ENCODE measurements around the gene WSB1.
"Not testable (repeated sequence)": the region's sequence is repeated elsewhere in the genome, so short reads cannot be mapped to it uniquely, and the experiment has no call there.

WSB1 gene

DNA sequence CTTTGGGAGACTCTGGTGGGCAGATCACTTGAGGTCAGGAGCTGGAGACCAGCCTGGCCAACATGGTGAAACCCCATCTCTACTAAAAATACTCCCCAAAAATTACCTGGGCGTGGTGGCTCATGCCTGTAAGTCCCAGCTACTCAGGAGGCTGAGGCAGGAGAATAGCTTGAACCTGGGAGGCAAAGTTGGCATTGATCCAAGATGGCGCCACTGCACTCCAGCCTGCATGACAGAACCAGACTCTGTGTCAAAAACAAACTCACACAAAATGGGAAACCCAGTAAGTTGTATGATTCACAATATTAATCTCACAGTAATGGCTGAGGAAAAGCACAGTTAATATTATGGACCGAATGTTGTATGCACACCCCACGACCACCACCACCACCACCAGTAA, 24.3 kb downstream of the WSB1 start:
- no peak for DNase-seq

DNA sequence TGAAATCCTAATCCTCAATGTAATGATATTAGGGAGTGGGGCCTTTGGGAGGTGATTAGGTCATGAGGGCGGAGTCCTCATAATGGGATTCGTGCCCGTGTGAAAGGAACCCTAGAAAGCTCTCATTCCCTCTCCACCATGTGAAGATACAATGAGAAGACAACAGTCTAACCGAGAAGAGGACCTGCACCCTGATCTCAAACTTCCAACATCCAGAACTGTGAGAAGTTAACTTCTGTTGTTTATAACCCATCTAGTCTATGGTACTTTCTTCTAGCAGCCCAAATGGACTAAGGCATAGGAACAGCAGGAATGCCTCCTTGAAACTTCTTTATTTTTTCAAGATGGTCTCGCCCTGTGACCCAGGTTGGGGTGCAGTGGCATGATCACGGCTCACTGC, 24.7 kb downstream of the WSB1 start:
- DNase-seq, result no peak

DNA sequence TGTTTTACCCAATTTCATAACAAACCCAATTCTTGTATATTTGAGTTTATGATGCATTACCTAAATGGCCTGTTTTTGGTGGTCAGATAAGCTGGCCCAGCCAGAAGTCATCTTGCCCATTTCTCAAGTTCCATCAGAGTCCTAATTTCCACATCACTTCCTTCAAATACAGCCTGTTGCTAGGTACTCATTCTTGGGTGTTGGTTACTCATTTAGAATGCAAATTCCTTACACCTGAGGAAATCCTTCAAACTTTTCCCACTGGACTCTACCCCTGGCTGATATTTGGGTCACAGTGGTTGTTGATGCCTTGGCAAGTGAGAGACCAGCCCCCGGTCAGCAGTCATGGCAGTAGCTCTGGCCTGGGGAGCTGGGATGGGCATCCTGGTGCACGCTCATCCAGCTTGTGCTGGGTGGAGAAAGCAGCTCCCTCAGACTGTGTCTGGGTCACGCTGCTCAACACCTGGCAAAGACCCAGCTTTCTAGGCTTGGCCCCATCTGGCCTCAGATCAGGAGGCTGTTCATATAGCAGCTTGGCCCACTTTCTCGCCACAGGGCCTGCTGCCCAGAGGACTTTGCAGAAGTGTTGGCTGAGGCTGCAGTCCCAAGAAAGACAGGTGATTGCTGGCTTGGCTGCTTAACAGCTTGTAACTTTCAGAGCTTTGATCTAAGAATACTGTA, 25.8 kb downstream of the WSB1 start:
- DNase-seq, result no peak

DNA sequence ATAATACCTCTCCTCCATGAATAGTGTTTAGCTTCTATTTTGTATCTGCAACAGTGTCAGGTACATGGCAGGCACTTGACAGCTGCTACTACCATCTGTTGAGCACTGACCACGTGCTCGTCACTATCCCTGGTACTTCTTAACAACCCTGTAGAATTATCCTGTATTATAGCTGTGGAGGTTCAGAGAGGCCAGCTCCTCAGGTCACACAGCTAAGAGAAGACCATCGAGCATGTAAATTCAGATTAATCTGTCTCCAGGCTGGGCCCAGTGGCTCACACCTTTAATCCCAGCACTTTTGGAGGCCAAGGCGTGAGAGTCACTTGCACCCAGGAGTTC, 26.3 kb downstream of the WSB1 start:
- DNase-seq, result no peak

DNA sequence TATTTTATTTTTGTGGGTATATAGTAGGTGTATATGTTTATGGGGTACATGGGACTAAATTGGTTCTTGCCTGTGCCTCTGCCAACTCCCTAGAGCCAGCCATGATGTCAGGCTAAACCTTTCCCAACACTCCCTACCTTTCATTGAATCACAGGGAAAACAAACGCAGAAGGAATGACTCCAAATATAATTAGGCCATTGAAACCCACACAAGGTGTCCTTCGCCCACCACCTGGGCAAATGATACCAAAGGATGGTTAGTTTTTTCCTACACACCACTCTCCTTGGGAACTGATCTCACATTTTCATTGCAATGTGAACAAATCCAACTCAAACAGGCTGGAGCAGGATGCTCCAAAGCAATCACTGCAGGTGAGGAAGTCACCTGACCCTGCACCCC, 27.5 kb downstream of the WSB1 start:
- DNase-seq, result no peak

DNA sequence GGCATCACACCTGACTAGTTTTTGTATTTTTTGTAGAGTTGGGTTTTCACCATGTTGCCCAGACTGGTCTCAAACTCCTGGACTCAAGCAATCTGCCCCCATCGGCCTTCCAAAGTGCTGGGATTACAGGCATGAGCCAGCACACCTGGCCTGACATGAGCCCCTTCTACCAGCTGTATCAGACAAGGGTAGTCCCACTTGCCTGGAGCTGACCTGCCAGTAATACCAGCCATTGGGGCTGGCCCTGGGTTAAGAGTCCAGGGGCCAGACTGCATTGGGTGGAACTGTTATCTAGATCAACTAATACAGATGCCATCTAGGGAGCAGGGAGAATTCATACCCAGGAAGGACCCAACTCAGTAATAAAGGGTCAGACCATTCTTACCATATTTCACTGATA, 28.1 kb downstream of the WSB1 start:
- no peak for DNase-seq

DNA sequence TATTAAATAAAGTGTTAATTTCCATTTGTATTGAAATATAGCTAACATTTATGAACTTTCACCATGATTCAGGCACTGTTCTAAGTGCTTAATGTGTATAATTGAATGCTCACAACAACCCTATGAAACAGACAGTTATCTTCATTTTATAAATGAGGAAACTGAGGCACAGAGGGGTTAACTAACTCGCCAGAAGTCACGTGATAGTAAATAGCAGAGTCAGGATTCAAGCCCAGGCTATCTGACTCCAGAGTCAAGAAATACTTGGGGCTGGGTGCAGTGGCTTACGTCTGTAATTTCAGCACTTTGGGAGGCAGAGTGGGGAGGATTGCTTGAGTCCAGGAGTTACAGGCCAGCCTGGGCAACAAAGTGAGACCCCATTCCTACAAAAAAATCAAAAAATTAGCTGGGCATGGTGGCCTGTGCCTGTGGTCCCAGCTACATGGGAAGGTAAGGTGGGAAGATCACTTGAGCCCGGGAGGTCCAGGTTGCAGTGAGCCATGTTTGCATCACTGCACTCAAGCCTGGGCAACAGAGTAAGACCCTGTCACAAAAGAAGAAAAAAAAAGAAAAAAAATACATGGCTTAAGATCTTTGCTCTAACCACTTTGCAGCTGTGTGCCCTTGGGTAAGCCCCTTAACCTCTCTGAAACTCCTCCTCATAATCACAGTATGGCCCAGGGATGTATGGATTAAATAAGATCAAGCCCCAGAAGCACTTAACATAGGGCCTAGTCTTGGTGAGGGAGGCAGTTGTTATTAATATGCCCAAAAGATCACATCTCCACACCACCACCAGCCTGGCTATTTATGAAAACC, 29.0 kb downstream of the WSB1 start:
- DNase-seq, result no peak

DNA sequence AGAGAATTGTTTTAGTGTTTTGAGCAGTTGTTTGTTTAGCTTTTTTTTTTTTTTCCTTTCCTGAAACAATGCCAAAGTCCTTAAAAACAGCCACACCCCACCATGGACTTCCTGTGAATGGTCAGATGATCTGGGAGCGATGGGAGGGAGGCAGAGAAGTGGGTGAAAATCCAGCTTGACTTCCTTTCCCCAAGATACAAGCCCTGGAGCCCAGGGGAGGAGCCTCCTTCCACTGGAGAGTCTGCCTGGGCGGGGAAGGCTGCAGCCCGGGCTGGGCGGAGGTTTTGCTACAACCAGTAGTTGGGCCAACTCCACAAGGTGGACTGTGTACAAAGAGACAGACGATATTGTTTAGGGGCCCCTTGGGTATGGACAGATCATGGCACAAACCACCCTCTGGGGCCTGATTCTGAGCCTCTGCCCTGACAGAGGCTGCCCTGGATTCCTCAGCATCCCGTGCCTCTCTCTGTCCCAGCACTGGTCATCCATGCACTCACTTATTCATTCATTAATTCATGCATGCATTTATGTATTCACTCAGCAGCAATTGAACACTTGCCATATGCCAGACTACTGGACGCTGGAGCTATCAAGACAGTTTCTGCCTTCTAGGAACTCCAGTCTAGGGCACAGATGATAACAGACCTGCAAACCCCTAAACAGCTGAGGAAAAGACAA, 29.8 kb downstream of the WSB1 start:
- no peak for DNase-seq

DNA sequence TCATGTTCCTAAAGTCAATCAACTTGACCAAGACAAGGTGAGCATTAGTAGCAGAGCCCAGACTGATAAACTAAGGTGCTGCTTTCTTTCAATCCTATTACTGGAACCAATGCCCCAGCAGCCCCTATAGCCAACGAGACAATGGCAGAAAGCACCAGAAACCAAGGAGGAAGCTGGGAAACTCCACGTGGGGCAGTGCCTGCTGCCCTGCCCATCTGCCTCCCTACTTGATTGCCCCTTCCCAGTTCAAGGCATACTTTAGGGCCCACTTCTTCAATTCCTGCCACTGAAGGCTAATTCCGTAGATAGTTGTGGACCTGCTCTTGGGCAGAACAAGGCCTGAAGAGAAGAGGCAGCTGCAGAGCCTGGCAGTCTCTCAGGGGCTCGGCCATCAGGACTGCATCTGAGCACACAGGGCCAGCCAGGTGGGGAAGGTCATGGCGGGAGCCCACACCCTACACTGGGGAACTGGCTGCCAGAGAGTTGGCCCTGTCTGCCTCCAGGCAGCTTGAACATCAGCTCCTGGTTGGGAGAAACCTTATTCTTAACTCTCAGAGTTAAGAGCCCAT, 30.9 kb downstream of the WSB1 start:
- DNase-seq, result no peak

DNA sequence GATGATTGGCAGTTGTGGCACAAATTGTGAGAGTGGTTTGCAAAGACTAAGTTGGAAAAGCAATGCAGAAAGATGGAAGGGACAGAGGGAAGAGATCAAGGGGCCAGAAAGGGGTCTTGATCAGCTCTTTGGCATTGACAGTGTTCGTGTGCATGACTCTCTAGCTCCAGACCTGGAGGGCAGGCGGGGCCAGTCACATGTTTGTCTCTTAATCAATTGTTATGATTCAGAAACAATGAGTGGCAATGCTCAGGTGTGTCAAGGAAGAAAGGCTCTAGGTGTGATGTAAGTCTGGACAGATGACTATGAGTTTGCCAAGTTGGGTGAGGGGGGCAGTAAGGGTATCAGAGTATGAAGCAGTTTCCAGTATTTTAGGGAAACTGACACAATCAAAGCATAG, 32.1 kb downstream of the WSB1 start:
- no peak for DNase-seq

DNA sequence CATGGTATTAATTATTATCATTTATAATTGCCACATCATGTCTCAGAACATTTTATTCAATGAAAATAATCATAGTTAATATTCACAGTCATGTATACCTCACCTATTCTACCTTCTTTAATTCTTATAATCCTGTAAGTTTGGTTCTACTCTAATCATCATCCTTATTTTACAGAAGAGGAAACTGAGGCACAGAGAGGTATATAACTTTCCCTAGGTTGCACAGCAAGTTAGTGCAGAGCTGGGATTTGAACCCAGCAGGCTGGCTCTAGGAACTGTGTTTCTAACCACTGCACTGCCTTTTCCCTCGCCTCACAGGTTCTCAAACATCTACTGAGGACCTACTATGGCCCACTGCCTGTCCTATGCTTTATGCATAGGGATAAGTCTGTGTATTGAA, 32.7 kb downstream of the WSB1 start:
- no peak for DNase-seq

DNA sequence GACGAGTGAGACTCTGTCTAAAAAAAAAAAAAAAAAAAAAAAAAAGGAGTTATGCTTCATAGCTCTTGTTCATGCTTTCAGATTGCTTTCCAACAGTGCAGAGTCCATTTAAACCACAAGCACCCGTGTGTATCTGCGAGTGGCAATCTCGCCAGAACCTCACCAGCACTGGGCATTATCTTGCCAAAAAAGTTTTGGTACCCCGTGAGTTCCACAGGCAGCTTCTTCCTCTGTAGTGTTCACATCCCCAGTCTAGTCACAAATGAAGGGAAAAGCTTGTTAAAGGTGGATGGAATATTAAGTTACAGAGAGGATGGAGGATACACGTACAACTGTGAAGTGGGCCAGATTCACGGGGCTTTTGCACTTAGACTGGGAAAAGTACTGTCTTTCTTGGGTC, 33.5 kb downstream of the WSB1 start:
- DNase-seq, result no peak

DNA sequence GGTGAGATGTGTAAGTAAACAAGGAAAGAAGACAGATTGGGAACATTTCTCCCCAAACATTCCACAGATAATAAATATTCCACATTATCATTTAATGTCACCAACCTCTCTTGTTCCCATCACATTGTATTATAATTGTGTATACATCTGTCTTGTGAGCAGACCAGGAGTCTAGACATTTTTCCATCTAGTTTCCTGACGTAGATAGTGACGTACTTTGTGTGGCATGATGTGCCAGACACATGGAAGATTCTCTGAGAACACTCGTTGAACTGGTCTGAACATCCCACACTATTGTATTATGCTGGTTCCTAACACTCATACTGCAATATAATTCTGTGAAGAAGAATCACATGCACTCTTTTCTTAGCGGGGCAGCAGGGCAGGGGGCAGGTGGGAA, 34.0 kb downstream of the WSB1 start:
- DNase-seq, result no peak

DNA sequence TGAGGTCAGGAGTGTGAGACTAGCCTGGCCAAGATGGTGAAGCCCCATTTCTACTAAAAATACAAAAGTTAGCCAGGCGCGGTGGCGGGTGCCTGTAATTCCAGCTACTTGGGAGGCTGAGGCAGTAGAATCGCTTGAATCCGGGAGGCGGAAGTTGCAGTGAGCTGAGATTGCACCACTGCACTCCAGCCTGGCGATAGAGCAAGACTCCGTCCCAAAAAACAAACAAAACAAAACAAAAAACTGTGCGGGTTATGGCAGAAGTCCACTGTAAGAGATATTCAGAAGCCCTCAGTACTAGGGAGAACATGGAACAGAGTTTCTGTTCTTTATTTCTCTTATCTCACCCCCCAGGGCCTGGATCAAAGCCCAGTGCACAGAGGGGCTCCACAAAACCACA, 34.8 kb downstream of the WSB1 start:
- DNase-seq, result not testable (repeated sequence)

DNA sequence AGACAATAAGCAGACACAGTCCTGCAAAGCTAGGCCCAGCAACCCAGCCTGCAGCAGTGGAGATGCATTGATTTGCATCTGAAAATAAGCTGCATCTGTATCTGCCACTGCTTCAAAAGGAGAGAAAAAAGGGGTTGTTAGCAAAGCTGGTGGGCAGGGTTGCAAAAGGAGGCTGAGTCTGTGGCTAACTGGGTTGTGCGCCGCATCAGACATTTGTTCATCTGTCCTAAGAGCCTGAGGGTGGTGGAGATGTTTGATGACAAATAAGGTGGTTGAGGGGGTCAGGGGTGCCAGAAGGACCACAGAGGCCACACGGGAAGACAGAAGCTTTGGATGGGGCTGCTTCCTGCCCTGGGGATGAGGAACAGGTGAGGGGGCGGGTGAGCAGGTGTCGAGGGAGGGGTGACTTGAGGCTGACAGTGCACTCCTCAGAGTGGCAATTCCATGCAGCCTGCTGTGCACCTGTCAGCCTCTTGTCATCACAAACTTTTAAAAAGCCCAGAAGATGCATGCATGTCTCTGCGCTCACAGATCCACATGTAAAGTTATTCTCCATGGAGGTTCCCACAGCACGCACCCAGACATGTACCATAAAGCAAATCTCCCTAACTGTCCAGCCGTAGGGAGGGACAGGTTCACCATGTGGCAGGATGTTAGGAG, 35.4 kb downstream of the WSB1 start:
- no peak for DNase-seq

DNA sequence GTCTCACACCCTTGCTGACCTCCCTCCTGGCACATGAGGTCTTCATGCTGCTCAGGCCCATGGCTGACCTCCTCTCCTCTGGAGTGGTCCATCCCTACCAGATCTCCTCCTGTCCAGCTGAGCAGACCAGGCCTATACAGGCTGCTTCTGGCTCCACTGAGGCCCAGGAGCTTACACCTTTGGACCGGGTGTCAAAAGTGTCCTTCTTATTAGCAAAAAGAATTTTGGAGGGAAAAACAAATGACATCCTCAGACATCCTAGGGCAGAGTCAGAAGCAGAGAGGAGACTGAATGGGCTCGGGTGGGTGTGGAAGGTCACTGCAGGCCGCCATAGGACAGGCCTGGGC, 38.1 kb downstream of the WSB1 start:
- no peak for DNase-seq

DNA sequence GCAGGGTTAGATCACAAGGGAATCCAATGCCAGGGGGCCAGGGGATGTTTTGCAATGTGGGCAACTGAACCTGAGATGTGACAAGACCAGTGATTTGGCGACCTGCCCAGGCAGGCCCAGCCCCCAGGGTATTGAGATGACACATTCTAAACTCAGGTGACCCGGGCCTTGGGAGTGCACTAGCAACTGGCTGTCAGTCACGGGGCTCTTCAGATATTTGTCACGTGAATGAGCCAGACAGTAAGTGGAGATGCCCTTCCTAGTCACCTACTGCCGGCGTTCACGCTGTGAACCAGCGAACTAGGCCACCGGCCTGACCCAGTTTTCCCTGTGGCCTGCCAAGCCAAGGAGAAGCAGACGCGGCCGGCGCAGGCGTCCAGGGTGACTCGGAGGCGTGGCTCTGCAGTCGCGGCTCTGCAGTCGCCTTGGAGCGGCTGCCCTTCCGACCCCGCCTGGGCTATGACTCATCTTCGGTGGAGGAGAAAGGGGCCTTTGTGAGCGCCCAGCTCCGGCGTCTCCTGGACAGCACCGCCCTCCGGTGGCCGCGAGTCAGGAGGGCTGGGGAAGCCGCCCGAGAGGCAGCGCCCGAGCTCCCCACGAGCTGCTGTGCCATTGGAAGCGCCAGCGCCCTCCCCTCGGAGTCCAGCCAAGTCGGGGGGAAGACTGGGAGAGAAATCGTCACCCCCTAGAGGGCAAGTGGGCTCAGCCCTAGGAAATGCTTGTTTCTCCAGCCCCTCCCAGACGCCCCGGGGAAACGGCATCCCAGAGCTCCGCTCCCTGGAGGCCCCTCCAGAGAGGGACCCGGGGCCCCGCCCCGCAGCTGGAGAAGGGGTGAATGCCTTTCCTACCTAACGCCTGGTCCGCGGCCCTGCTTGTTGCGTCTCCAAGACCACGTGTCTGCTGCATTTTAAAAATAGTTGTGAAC, 38.8 kb downstream of the WSB1 start:
- DNase-seq, result peak; percentile 94

DNA sequence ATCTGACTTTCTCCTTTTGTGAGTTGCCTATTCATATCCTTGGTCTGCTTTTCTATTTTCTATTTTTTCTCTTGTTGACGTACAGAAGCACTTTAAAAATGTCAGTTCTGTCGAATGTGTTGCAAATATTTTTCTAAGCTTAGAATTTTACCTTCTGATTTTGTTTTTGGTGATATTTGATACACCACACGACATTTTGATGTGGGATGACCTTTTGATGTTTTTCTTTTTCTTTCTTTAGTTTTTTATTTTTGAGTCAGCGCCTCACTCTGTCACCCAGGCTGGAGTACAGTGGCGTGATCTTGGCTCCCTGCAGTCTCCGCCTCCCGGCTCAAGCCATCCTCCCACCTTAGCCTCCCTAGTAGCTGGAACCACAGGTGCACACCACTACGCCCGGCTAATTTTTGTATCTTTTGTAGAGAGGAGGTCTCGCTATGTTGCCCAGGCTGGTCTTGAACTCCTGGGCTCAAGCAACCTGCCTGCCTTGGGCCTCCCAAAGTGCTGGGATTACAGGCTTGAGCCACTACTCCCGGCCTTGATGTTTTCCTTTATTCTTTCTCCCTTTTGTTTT, 39.6 kb downstream of the WSB1 start:
- DNase-seq, result peak; percentile 30

DNA sequence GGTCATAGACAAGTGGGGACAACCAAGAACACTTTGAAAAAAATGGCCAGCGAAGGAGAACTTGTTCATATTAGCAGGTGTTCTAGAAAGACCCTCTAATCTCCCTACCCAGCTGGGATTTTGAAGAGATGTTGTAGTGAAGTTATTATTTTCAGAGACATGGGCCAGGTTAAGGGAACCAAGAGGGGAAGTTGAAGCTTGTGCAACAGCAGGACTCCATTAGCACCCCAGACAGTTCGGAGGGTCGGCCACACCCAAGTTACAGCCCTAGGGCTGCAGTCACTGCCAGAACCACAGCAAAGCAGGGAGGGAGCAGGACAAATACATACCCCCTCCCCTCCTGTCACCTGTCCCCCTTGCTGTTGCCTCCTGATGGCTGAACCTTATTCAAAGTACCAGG, 42.3 kb downstream of the WSB1 start:
- no peak for DNase-seq

DNA sequence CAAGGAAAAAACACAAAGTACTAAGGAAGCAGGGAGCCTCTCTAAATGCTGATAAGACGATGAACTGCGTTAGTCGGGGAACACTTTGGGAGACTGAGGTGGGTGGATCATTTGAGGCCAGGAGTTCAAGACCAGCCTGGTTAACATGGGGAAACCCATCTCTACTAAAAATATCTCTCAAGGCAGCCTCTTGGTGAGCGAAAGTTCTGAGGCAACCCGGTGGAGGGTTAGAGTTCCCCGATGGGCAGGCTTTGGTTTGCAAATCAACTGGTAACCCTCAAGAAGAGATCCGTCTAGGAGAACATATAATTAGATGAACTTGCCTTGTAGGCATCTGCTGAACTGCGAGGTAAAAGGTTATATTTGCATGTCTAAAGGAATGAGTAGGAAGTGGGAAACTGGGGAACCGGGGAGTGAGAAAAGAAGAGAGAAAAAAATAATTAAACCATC, 44.6 kb downstream of the WSB1 start:
- no peak for DNase-seq

DNA sequence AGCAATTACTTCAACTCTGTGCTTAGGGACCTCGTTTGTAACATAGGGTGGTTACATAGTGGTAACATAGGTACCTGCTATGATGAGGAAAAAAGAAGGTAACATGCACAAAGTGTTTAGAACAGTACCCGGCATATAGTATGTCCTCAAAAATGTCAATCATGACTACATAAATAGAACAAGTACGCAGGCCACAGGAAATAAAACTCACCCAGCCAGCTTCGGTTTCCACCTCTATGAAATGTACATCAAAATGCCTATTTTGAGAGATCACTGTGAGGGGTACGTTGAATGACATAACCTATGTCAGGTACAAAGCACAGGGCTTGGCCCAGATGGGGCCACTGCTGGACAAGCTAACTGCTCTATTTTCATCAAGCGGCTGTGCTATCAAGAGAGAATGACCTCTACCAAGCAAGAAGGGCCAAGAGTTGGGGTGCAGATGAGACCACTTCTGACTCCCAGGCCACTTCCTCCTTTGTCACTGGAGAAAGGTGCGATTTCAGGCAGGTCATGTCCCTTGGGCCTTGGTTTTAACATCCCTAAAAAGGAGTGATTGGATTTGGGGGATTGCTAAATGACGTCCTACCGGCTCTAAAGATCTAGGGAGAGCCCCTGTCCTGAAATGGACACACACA, 45.4 kb downstream of the WSB1 start:
- no peak for DNase-seq
